Urothelium cell line (cell line): Measurements from ENCODE around the gene PSTPIP1.

Experiments used
- DNase-seq: peaks from one replicate; pipeline ENCODE4 v3.0.0; 2011; ENCODE audit warnings: low spot score, mixed read lengths
- FAIRE-seq: peaks from 2 replicates; lab custom pipeline; 2011; peaks lifted over from hg19 to GRCh38; lab: Jason Lieb, UNC

PSTPIP1 gene

GRCh38 chr15:77039217-77039533 is 44.2 kb downstream of the PSTPIP1 start:
- DNase-seq (no peak), FAIRE-seq (no peak)

DNA sequence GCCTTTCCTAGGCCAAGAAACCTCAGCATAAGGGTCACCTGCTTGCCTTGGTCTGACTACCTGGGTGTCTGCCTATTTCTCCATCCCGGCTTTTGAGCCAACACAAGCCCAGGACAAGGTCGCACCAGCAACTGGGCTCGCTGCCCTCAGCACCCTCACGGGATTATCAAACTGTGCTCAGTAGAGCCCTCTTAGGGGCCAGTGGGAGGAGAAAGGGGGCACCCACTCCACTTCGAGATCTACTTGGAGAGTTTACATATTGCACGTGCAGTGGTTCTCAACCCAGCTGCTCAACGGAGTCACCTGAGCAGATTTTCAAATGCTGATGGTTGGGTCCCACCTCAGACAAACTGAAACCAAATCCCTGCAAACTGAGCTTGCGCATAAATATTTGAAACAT is 44.9 kb downstream of the PSTPIP1 start:
- DNase-seq (no peak), FAIRE-seq (no peak)

- DNase-seq (no peak), FAIRE-seq (peak; percentile 30)
Measured at GRCh38 chr15:77040673-77041072, 45.7 kb downstream of the PSTPIP1 start.

DNA sequence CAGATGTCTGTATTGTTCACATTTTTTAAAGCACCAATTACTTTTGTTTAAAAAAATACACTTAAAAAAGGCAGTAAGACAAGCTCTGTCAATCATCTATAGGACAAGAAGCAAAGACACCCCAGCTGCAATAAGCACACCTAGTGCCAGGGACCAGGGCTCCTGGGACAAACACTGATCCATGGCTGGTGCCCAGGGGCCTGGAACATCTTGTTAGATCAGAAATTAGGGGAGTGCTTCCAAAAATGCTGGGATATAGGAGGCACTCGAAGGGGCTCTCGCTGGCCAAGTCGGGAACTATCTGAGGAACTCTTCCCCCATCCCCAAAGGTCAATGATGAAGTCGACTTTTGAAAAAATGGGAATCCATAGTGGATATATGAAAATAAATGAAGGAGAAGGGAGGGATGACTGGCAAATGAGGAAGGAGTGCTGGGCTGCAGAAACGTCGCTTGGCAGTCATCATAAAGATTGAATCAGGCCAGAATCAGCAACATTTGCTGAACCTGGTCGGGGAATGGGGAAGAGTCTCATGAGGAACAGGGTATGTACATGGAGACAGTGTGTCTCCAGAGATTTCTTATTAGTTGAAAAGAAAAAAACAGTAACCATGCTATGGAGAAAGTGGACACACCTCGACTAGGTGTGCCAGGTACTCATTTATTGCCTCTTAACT is 47.5 kb downstream of the PSTPIP1 start:
- DNase-seq (no peak), FAIRE-seq (no peak)

DNA sequence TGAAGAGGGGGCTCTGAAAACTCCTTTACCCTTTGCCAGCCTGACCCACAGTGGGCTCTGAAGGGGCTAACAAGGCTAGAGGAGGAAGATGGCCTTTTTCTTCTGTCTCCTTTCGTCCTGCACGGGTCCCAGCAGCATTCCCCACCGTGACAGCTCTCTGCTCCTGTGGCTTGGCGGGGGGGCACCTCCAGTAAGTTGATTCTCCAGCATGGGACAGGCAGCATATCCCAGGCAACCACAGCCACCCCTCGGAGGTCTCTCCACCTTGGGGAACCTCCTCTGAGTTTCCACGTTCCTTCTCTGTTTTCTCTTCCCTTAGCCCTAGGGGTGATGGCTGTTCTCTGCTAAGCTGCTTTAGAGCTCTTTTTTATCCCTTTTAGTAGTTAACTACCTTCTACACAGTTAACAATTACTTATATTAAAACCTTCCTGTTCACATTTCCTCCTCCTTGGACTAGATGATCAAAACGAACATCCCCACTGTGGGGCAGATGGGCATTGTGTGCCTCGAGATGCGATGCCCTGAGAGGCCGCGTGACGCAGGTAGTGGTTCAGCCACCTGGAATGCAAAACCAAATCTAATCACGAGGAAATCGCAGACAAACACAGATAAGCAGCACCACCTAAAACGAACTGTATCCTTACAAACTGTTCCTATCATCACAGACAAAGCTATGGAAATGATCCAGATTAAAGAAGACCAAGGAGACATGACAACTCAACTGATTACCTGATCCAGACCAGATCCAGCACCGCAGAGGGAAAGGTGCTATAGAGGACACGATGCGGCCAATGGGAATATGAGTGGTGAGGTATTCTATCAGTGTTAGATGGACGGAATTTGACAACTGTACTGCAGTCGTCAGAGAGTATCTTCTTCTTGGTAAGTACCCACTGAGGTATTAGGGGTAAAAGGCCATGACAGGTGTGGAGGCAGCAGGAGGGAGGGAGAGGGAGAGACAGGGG is 48.3 kb downstream of the PSTPIP1 start:
- DNase-seq (no peak), FAIRE-seq (no peak)

DNA sequence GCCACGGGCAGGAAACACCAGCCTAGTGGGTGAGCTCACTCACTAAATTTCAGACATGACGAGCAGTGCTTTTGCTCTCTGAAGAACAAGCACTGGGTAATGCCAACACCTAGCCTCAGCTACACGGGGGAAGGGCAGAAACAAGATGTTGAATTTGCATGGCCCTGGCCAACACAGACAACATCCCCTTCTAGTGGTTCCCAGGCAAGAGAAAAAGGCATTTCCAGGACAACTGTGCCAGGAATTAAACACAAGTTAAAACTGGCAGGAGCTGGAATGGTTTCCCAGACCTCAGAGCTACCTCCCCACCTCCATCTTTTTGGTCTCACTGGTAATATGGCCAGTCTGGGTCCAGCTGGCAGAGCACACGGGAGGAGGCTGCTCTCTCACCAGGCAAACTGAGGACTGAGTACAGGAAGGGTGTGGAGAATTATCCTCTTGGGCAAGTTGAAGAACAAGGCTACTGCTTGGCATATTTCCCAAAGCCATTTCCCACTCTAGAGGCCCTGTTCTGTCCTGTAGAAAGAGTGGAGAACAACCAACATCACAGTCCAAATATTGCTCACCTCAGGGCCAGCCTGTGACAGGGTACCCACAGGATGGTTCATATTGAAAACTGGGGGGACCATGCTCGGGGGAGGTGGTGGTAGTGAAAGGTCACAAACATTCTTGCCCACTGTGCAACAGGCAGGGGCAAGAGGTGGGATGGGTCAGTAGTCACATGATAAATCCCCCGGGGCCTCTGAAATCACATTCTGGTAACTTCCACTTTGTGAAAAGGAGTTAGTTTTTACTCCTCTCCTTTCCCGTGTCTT is 49.5 kb downstream of the PSTPIP1 start:
- FAIRE-seq (no peak), DNase-seq (no peak)

- FAIRE-seq (no peak), DNase-seq (no peak)
Measured at GRCh38 chr15:77045985-77046384, 51.1 kb downstream of the PSTPIP1 start.

GRCh38 chr15:77046704-77047412 is 51.9 kb downstream of the PSTPIP1 start:
- no peak for FAIRE-seq
- no peak for DNase-seq

GRCh38 chr15:77048135-77048876 is 53.4 kb downstream of the PSTPIP1 start:
- DNase-seq (no peak), FAIRE-seq (no peak)

DNA sequence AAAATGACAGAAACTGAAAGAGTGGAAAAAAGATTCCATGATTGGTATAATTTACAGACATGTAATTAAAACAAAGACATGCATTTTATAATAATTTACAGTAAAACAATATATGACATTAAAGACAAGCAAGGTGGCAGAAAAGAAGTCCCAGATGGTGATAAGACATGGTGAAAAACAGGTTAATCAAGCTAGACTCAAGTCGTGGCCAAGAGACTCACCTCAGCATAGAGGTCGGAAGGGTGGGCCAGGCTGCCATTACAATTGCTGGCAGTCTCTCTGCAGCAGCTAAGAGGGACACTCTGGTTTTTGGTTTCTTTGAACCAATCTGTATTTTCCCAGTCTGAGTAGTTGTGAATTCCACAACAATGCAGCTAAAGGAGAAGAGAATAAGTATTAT is 57.6 kb downstream of the PSTPIP1 start:
- DNase-seq (no peak), FAIRE-seq (no peak)

GRCh38 chr15:77053709-77054108 is 58.8 kb downstream of the PSTPIP1 start:
- FAIRE-seq: no peak
- DNase-seq: no peak

DNA sequence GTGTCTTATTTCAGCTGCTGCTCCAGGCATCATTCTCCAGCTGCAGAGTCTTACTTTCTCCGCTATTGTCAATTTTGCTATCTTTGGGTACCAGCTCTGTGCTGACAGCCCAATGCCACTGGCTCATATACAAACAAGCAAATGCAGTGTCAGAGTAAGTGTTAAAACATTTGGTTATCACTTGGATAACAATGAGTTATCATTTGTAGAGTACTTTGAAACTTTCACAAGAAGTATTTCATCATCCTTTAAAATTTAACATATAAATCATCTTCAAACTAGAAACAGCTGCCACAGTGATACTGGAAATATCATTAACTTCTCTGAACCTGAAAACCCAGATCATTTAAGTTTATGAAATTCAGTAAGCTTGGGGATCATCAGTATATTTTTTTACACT is 62.1 kb downstream of the PSTPIP1 start:
- DNase-seq (no peak), FAIRE-seq (no peak)

GRCh38 chr15:77057685-77058084 is 62.8 kb downstream of the PSTPIP1 start:
- DNase-seq (no peak), FAIRE-seq (no peak)

GRCh38 chr15:77058468-77058867 is 63.5 kb downstream of the PSTPIP1 start:
- no peak for DNase-seq
- FAIRE-seq: no peak

GRCh38 chr15:77059786-77060361 is 64.9 kb downstream of the PSTPIP1 start:
- DNase-seq: no peak
- no peak for FAIRE-seq

- no peak for DNase-seq
- no peak for FAIRE-seq
Measured at GRCh38 chr15:77060546-77060945, 65.6 kb downstream of the PSTPIP1 start.

DNA sequence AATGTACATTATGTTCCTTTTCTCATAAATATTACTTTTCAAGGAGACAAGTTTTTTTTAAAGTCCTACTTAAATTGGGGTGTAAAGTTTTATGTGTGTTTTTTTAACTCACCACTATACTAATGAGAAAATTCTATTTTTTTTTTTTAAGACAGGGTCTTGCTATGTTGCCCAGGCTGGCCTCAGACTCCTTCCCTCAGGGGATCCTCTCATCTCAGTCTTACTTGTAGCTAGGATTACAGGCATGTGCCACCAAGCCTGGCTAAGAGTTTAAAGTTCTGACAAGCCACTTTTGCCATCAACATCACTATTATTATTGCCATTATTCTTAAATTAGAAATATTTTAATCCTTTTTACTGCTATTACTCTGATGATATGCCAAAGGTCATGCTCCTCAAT is 68.3 kb downstream of the PSTPIP1 start:
- no peak for FAIRE-seq
- no peak for DNase-seq

DNA sequence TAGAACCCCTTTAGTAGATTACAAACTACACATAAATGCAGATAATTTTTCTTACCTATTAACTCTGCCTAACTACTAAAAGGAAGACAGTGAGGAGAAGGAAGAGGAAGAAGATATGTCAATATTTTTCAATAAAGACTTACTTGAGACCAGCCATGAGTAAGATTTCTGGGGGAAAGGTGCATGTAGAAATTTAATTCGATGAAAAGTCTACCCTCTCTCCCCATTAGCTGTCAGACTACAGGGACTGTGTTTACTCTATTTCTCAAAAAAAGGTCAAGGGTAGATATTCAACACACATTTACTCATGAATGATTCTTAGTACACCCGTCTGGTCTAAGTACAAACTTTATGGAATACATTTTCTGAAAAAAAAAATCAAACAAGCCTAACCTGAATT is 69.1 kb downstream of the PSTPIP1 start:
- no peak for DNase-seq
- FAIRE-seq: no peak

DNA sequence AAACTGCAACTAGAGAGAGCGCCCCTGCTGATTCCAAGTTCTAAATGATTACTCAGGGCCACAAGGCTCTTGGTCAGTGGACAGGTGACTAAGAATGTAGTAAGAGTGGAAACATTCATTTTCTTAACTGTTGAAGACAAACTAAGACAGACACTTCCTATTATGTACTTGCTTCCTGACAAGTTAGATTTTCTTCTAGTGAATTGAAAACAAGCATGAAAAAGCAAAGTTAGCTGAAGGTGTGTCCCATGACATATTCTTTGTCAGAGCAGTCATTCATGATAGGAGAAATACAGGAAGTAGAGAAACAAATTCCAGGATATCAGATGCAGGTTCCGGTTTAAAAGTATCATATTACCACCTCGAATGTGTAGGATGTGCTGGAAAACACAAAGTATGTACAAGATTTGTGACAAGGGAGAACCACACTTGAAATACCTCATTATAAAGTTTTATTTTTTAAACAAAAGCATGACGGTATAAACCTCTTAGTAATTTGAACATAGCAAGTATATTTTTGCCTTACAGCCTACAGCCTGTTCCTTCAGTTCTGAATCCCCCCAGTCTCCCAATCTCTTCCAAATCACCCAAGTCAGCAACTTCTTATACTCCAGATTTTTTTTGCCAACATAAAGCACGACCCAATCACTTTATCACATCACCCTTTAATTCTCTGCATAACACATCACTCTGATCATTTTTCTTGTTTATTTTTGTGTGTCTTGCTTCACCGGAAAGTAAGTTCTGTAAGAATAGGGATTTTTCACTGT is 69.8 kb downstream of the PSTPIP1 start:
- DNase-seq (no peak), FAIRE-seq (no peak)
